ENCODE data around the gene SH2D3C.

The SH2D3C gene

DNA sequence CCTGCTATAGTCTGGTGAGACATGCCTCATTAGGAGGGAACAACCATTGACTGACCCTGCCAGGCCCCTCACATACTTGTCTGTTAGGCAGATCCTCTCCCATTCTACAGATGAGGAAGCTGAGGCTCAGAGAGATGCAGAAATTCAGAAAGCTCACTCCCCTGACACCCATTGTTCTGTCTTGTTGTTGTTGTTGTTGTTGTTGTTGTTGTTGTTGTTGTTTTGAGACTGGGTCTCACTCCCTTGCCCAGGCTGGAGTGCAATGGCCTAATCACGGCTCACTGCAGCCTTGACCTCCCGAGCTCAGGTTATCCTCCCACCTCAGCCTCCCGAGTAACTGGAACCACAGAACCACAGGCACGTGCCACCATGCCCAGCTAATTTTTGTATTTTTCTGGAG is 84.8 kb downstream of the SH2D3C start:
- in situ Hi-C loops (cut with HindIII; ENCODE audit: low pct_unique_long_range_greater_than_20kb, low sequenced_read_pairs) = no loop called here
- no peak for TF ChIP-seq JUND (IDR thresholded peaks at IDR 0.05; ENCODE audit: low read depth)

DNA sequence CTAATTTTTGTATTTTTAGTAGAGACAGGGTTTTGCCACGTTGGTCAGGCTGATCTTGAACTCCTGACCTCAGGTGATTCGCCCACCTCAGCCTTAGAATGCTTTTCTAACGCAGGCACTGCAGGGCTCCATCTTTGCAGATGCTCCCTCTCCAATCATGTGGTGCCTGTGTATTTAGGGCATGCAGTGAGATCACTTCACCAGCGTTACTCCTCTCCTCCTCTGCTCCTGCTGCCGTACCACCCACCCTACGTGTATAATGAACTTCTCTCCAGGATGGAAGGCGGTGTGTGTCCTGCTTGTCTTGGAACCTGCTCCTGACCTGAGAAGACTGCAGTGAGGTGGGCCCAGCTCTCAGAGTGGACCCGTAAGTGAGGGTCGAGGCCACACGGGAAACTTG is 85.3 kb downstream of the SH2D3C start:
- DNase-seq (ENCODE audit: low read depth in 1 of 2, low spot score in 1 of 2) = no peak
- TF ChIP-seq JUND (IDR thresholded peaks at IDR 0.05; ENCODE audit: low read depth) = no peak
- in situ Hi-C loops (cut with HindIII; ENCODE audit: low pct_unique_long_range_greater_than_20kb, low sequenced_read_pairs) = no loop called here

More for the DNA sequence above, 84.8 kb downstream of the SH2D3C start:
- no peak for DNase-seq (ENCODE audit: low read depth in 1 of 2, low spot score in 1 of 2)

DNA sequence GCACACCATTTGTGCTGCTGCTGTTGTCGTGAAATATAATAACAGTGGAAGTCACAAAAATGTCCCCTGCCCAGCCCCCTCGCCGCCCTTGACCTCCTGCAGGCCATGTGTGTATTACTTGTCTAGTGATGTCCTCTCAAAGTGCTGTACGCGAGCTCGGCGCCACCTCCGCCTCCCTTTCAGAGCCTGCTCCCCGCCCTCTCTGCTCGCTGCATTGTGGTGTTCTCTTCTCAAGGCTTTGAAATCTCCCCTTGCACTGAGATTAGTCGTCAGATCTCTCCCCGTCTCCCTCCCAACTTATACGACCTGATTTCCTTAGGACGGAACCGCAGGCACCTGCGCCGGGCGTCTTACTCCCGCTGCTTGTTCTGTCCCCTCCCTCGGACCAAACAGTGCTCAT is 86.4 kb downstream of the SH2D3C start:
- no peak for TF ChIP-seq JUND (IDR thresholded peaks at IDR 0.05; ENCODE audit: low read depth)
- no peak for DNase-seq (ENCODE audit: low read depth in 1 of 2, low spot score in 1 of 2)
- in situ Hi-C loops (cut with HindIII; ENCODE audit: low pct_unique_long_range_greater_than_20kb, low sequenced_read_pairs) = no loop called here

DNA sequence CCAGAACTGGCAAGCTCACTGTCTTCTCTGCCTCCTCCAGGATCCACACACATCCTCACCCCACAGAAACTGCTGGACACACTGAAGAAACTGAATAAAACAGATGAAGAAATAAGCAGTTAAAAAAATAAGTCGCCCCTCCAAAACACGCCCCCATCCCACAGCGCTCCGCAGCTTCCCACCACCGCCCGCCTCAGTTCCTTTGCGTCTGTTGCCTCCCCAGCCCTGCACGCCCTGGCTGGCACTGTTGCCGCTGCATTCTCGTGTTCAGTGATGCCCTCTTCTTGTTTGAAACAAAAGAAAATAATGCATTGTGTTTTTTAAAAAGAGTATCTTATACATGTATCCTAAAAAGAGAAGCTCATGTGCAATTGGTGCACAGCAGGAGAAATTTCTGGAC is 87.7 kb downstream of the SH2D3C start:
- in situ Hi-C loops (cut with HindIII; ENCODE audit: low pct_unique_long_range_greater_than_20kb, low sequenced_read_pairs) = no loop called here
- DNase-seq (ENCODE audit: low read depth in 1 of 2, low spot score in 1 of 2) = no peak
- TF ChIP-seq JUND (IDR thresholded peaks at IDR 0.05; ENCODE audit: low read depth) = no peak

DNA sequence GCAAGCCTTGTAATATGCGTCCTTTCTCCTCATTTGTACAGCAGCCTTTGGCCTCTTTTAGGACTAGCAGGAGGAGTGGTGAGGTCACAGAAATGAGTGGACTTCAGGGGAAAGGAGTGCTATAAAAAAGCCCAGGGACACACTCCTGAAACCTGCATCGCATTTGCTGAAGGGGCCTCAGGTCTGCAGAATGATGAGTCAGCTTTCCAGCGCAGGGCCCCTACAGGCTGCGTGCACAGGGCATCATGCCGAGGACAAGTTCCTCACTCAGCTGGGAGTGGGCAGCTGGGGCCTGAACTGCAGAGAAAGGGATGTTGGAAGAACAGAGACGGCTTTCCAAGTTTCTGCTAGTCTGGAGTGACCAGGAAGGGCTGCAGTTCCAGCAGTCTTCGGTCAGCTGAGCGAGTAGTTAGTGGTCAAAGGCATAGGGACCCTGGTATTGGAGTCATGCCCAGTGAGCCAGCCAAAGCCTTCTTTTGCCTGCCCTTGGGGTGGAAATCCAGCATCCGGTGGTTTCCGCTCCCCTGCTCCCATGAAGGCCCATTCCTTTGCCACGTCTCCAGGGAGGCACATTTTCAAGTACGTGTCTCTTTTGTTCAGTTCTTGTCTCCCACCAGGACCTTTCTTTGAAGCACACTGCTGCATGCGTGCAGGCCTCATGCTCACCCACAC is 89.0 kb downstream of the SH2D3C start:
- in situ Hi-C loops (cut with HindIII; ENCODE audit: low pct_unique_long_range_greater_than_20kb, low sequenced_read_pairs) = no loop called here
- TF ChIP-seq JUND (IDR thresholded peaks at IDR 0.05; ENCODE audit: low read depth) = no peak
- no peak for DNase-seq (ENCODE audit: low read depth in 1 of 2, low spot score in 1 of 2)

Measured in T47D (cell line).